Uterus (tissue), 4 donors: ENCODE results near the gene MDM4. TPM values are rescaled to one million over a fixed set of nuclear protein-coding genes. Genes with fewer than 3 reads are reported as not detected.

ENCODE experiments used
- DNase-seq, 2 donors: peaks; one replicate each; pipeline ENCODE4 v3.0.0-alpha.2; 2019 to 2020
- H3K27ac ChIP-seq, 2 donors: fragments of 200-600 bp; sonication (generic); 1 replicate in 1 of 2; 2 replicates in 1 of 2; pipeline ENCODE4 v1.5.1; 2016 to 2018
- H3K27me3 ChIP-seq, 2 donors: fragments of 200-600 bp; sonication (generic); one replicate each; pipeline ENCODE4 v1.5.1; 2018 to 2019; ENCODE audit warnings: control low read depth in 1 of 2
- H3K36me3 ChIP-seq, 2 donors: fragments of 200-600 bp; sonication (generic); one replicate each; pipeline ENCODE4 v1.5.1; 2019; ENCODE audit warnings: control low read depth in 1 of 2
- H3K4me1 ChIP-seq, 2 donors: fragments of 200-600 bp; sonication (generic); one replicate each; pipeline ENCODE4 v1.5.1; 2018 to 2019; ENCODE audit warnings: control low read depth in 1 of 2
- H3K4me3 ChIP-seq, 2 donors: fragments of 200-600 bp; sonication (generic); 1 replicate in 1 of 2; 2 replicates in 1 of 2; pipeline ENCODE4 v1.5.1; 2018 to 2019; ENCODE audit warnings: mild to moderate bottlenecking in 1 of 2
- H3K9me3 ChIP-seq, 2 donors: fragments of 200-600 bp; sonication (generic); one replicate each; pipeline ENCODE4 v1.5.1; 2019; ENCODE audit warnings: control low read depth in 1 of 2
- POLR2A ChIP-seq, 2 donors: fragments of 450-650 bp; IDR thresholded peaks; one replicate each; pipeline ENCODE4 v1.6.1; 2016; ENCODE audit warnings: antibody characterized with exemption in 2 of 2, mild to moderate bottlenecking in 1 of 2, moderate library complexity in 1 of 2
- intact Hi-C: fragments of 100-400 bp; cut with DNase I; formaldehyde crosslinking; loops from one replicate; pipeline ENCODE4 v1.15.1; 2023; ENCODE audit warnings: low total_unique reads
- total RNA-seq, 4 donors: library from RNA; depleted of rRNA in 3 of 4; stranded (reverse); fragments of >200 nt in 3 of 4; gene quantifications; one replicate each; pipeline versions ENCODE4 v1.1.0 to v1.2.4, GENCODE V29; 2014 to 2023
- TF ChIP-seq, protein P1 (sequence below), 4 experiments: fragments of 200-600 bp in 2 of 4; fragments of 450-650 bp in 2 of 4; sonication (generic) in 2 of 4; IDR thresholded peaks; one replicate each; pipeline ENCODE4 v1.5.1; 2016 to 2019; ENCODE audit warnings: antibody characterized with exemption in 4 of 4, mild to moderate bottlenecking in 2 of 4, moderate library complexity in 1 of 4
- donor health status: DM: yes; HTN: yes; CAD: no.

Gene MDM4
- total RNA-seq, 4 donors from 2014 or later, result 31.0 to 141 (median 134) TPM

DNA sequence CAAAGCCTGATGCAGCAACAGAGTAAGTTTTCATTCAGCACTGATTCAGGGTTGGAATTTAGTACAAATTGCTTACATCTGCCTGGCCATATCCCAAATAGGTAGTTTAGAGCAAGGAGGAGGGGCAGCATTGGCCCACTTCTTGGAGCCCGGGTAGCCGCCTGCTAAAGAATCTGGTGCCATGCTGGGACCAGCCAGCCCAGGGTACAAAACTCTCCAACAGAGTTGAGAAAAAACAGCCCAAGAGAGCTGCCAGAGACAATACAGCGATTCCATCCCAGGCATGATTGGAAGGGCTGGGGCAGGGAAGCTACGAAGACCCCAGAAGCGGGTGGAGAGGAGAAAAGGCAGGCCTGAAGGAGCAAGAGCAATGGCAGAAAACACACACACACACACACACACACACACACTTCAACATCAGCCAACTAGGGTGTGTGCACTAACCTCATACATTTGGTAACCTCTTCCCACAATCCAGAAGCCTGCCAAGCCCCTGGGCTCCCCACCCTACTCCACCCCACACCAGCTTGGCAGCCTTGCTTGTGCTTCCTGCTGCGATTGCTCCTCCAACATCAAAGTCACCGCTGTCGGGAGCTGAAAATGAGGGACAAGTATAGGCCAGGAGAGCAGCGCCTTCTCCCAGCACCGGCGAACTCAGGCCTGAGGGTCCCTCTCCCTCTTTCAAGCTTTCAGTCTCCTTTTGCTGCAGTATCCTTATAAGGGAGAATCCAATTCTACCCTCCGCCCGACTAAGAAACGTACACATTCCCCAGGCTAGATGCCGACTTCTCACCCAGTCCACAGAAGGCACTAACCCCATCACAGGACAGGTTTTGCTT lies 22.8 kb upstream of the MDM4 start:
- Histone ChIP-seq H3K27me3 (no peaks in the 10 kb centered on the region), H3K27ac (peak overlapping the region; percentile 87 to 90), H3K4me1 (no peaks in the 10 kb centered on the region), H3K9me3 (no peaks in the 10 kb centered on the region), H3K36me3 (no peaks in the 10 kb centered on the region), H3K4me3 (peak overlapping the region; percentile 72 to 85)
- peak; percentile 55 to 70 for DNase-seq
- TF ChIP-seq POLR2A (IDR thresholded peaks at IDR 0.05), result no peak
- TF ChIP-seq, protein P1, sequence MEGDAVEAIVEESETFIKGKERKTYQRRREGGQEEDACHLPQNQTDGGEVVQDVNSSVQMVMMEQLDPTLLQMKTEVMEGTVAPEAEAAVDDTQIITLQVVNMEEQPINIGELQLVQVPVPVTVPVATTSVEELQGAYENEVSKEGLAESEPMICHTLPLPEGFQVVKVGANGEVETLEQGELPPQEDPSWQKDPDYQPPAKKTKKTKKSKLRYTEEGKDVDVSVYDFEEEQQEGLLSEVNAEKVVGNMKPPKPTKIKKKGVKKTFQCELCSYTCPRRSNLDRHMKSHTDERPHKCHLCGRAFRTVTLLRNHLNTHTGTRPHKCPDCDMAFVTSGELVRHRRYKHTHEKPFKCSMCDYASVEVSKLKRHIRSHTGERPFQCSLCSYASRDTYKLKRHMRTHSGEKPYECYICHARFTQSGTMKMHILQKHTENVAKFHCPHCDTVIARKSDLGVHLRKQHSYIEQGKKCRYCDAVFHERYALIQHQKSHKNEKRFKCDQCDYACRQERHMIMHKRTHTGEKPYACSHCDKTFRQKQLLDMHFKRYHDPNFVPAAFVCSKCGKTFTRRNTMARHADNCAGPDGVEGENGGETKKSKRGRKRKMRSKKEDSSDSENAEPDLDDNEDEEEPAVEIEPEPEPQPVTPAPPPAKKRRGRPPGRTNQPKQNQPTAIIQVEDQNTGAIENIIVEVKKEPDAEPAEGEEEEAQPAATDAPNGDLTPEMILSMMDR (IDR thresholded peaks at IDR 0.05), result no peak
- intact Hi-C loops, result no loop called here

DNA sequence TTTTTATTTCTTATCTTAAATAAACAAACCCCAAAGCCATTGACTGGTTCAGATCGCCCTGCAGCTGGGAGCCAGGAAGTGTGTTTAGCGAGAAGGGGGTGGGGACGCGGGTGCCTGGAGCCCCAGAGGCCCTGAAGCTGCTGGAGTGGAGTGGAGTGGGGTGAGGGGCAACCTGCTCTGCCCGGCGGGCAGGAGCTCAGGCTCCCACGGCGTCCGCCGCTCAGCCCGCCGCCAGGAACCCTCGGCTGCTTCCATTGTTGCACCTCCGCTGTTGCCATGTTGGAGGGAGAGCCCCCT lies 22.3 kb upstream of the MDM4 start:
- H3K9me3 ChIP-seq, result no peaks in the 10 kb centered on the region
- intact Hi-C loops, result no loop called here
- H3K4me1 ChIP-seq, result no peaks in the 10 kb centered on the region
- no peaks in the 10 kb centered on the region for H3K27me3 ChIP-seq
- H3K4me3 ChIP-seq, result peak overlapping the region; percentile 72 to 85
- H3K27ac ChIP-seq, result peak overlapping the region; percentile 87 to 90
- TF ChIP-seq, protein P1 (IDR thresholded peaks at IDR 0.05), result no peak
- no peak for TF ChIP-seq POLR2A (IDR thresholded peaks at IDR 0.05)
- H3K36me3 ChIP-seq, result no peaks in the 10 kb centered on the region
- peak in 1 of 2 donors; percentile 52 for DNase-seq

DNA sequence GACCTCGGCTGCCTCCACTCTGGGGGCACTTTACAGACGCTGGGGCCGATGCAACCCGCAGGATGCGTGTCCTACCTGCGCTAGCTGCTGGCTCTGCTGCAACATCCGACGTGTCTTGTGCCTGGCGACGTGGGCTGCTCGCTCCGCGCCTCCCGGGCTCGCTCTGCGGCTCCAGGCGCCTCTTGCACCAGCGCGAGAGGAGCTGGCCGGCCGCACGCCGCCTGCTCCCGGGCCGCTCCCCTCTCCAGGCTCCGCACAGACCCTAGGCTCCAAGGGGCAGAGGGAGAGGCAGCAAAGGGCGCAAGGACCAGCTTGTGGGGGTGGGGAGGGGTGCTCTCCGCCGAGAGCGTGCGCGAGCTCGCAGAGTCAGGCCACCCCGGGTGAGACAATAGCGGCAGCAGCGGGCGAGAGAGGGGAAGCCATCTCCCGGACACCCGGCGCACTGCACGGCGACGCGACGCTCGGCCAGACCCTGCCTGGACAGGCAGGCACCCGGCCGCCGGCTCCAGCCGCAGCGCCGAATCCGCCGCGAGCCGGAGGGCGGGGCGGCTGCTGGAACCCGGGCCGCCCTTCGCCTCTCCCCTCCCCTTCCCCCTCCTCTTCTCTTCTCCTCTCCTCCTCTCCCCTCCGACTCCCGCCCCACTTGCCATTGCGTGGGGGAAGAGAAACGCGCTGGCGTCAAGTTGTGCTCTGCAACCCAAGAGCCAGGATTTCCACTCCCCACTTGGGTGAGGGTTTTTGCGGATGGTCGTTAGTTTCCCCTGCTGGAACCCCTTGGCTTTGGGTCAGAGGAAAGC lies 21.7 kb upstream of the MDM4 start, which contains the start of gene PIK3C2B:
Gene PIK3C2B (minus strand): TSS at position 525 of the 797 bp plus-strand sequence. CDS start 25,003 bp downstream, outside the sequence.
- Histone ChIP-seq H3K4me1 (no peaks in the 10 kb centered on the region), H3K27ac (peak within 1 kb of the TSS; percentile 87 to 90), H3K36me3 (no peaks in the 10 kb centered on the region), H3K27me3 (no peaks in the 10 kb centered on the region), H3K4me3 (peak within 1 kb of the TSS; percentile 72 to 85), H3K9me3 (no peaks in the 10 kb centered on the region)
- peak; percentile 79 to 81 for DNase-seq
- peak; percentile 56 to 64 for TF ChIP-seq POLR2A (IDR thresholded peaks at IDR 0.05)
- TF ChIP-seq, protein P1 (IDR thresholded peaks at IDR 0.05), result peak; percentile 14 to 72 (median 52)
- intact Hi-C loops, result no loop called here

DNA sequence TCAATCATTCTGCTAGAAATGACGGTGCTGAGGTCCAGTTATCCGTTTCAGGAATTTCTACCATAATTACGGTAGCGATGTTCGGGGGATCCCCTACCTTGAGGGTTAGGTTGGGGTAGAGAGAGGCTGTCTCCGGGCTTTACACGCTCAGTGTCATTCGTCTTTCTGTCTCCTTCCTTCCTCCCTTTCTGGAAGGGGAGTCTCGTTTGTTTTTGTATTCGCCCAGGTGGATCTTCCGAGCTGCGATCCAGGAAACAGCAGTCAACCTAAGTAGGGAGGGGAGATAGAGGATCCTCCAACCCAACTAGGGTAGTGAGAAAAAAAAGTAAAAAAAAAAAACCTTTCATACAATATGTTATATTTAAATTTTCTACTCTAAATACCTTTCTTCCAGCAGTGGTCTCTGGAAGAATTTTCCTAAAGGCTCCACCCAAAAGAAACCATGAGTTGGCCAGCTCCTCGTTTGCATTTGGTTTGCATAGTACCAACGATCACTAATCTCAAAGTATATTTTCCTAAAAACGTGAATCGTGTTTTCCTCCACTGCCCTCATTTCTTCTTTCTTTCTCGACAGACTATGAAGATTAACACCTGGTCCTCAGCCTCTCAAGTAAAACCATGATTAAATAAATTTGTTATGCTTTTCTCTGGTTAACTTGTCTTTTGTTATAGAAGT lies 21.0 kb upstream of the MDM4 start:
- no peaks in the 10 kb centered on the region for H3K4me1 ChIP-seq
- peak overlapping the region; percentile 72 to 85 for H3K4me3 ChIP-seq
- H3K9me3 ChIP-seq, result no peaks in the 10 kb centered on the region
- no peak for DNase-seq
- no peaks in the 10 kb centered on the region for H3K36me3 ChIP-seq
- TF ChIP-seq, protein P1 (IDR thresholded peaks at IDR 0.05), result no peak
- no peak for TF ChIP-seq POLR2A (IDR thresholded peaks at IDR 0.05)
- H3K27ac ChIP-seq, result peak overlapping the region; percentile 87 to 90
- intact Hi-C loops, result no loop called here
- no peaks in the 10 kb centered on the region for H3K27me3 ChIP-seq
